H9 (cell line): ENCODE data around the gene PRR15. TPM values are rescaled to one million over a fixed set of nuclear protein-coding genes. Genes with fewer than 3 reads are reported as not detected.

Experiments
- DNase-seq: peaks from one replicate; pipeline ENCODE4 v3.0.0-alpha.2; 2017
- H2AFZ ChIP-seq: one replicate; pipeline ENCODE4 v1.6.1; 2013; ENCODE audit warnings: mild to moderate bottlenecking, low read length, control low read depth, moderate library complexity
- H2AK5ac ChIP-seq: 2 replicates; pipeline ENCODE4 v1.6.1; 2013; ENCODE audit warnings: low read length, control low read depth, mixed read lengths; ENCODE audit not compliant: insufficient read length
- H2BK120ac ChIP-seq: one replicate; pipeline ENCODE4 v1.6.1; 2013; ENCODE audit warnings: low read depth, mild to moderate bottlenecking, low read length, control low read depth, inconsistent platforms; ENCODE audit not compliant: poor library complexity, severe bottlenecking
- H2BK12ac ChIP-seq: 2 replicates; pipeline ENCODE4 v1.6.1; 2013; ENCODE audit warnings: low read length, control low read depth, mixed read lengths, low read depth; ENCODE audit not compliant: insufficient read length
- H2BK15ac ChIP-seq: 2 replicates; pipeline ENCODE4 v1.6.1; 2013; ENCODE audit warnings: low read depth, low read length, control low read depth
- H2BK20ac ChIP-seq: one replicate; pipeline ENCODE4 v1.6.1; 2013; ENCODE audit warnings: low read depth, mild to moderate bottlenecking, low read length, control low read depth, inconsistent platforms; ENCODE audit not compliant: poor library complexity, severe bottlenecking
- H2BK5ac ChIP-seq: 2 replicates; pipeline ENCODE4 v1.6.1; 2013; ENCODE audit warnings: low read length, control low read depth, mixed read lengths; ENCODE audit not compliant: insufficient read length
- H3K14ac ChIP-seq: 2 replicates; pipeline ENCODE4 v1.6.1; 2013; ENCODE audit warnings: low read length, control low read depth; ENCODE audit not compliant: insufficient read depth
- H3K18ac ChIP-seq: 2 replicates; pipeline ENCODE4 v1.6.1; 2013; ENCODE audit warnings: low read depth, mild to moderate bottlenecking, mixed read lengths, low read length, control low read depth; ENCODE audit not compliant: insufficient read length
- H3K23ac ChIP-seq: 2 replicates; pipeline ENCODE4 v1.6.1; 2013; ENCODE audit warnings: low read length, control low read depth, mixed read lengths, low read depth; ENCODE audit not compliant: insufficient read length
- H3K23me2 ChIP-seq: 2 replicates; pipeline ENCODE4 v1.6.1; 2013; ENCODE audit warnings: low read depth, mild to moderate bottlenecking, mixed read lengths, low read length, control low read depth; ENCODE audit not compliant: insufficient read length, poor library complexity, severe bottlenecking
- H3K27ac ChIP-seq: 2 replicates; pipeline ENCODE4 v1.5.1; 2013; ENCODE audit warnings: low read length, control low read depth, mixed read lengths, low read depth; ENCODE audit not compliant: insufficient read length
- H3K27me3 ChIP-seq: 2 replicates; pipeline ENCODE4 v1.6.1; 2013; ENCODE audit warnings: low read length, control low read depth, inconsistent platforms; ENCODE audit not compliant: insufficient read depth
- H3K4ac ChIP-seq: 2 replicates; pipeline ENCODE4 v1.6.1; 2013; ENCODE audit warnings: low read depth, mild to moderate bottlenecking, control low read depth, inconsistent platforms, low read length, moderate library complexity
- H3K4me1 ChIP-seq: 2 replicates; pipeline ENCODE4 v1.6.1; 2013; ENCODE audit warnings: low read length, control low read depth, inconsistent platforms; ENCODE audit not compliant: insufficient read depth
- H3K4me2 ChIP-seq: 2 replicates; pipeline ENCODE4 v1.6.1; 2013; ENCODE audit warnings: low read length, control low read depth, mixed read lengths; ENCODE audit not compliant: insufficient read length, insufficient read depth
- H3K56ac ChIP-seq: 2 replicates; pipeline ENCODE4 v1.6.1; 2013; ENCODE audit warnings: low read depth, mild to moderate bottlenecking, mixed read lengths, low read length, control low read depth; ENCODE audit not compliant: insufficient read length
- H3K79me1 ChIP-seq: 2 replicates; pipeline ENCODE4 v1.6.1; 2013; ENCODE audit warnings: low read depth, mild to moderate bottlenecking, moderate library complexity, low read length, control low read depth, inconsistent platforms; ENCODE audit not compliant: insufficient read depth, poor library complexity, severe bottlenecking
- H3K79me2 ChIP-seq: 2 replicates; pipeline ENCODE4 v1.6.1; 2013; ENCODE audit warnings: low read length, control low read depth, inconsistent platforms; ENCODE audit not compliant: insufficient read depth
- H3K9ac ChIP-seq: 2 replicates; pipeline ENCODE4 v1.6.1; 2013; ENCODE audit warnings: low read length, control low read depth, mixed read lengths; ENCODE audit not compliant: insufficient read length; ENCODE audit errors: extremely low read depth
- H3K9me3 ChIP-seq: one replicate; pipeline ENCODE4 v1.6.1; 2013; ENCODE audit warnings: low read depth, low read length, inconsistent platforms; ENCODE audit not compliant: control insufficient read depth
- H3T11ph ChIP-seq: one replicate; pipeline ENCODE4 v1.6.1; 2013; ENCODE audit warnings: mild to moderate bottlenecking, low read length, control low read depth, inconsistent platforms
- H4K20me1 ChIP-seq: one replicate; pipeline ENCODE4 v1.6.1; 2013; ENCODE audit not compliant: control insufficient read depth, insufficient read length, insufficient read depth
- H4K5ac ChIP-seq: 2 replicates; pipeline ENCODE4 v1.6.1; 2013; ENCODE audit warnings: low read depth, mild to moderate bottlenecking, mixed read lengths, low read length, control low read depth; ENCODE audit not compliant: insufficient read length
- H4K8ac ChIP-seq: replicated peaks from 2 replicates; pipeline ENCODE4 v1.6.1; 2013; ENCODE audit warnings: low read length, control low read depth, mixed read lengths, low read depth; ENCODE audit not compliant: insufficient read length
- H4K91ac ChIP-seq: 2 replicates; pipeline ENCODE4 v1.6.1; 2013; ENCODE audit warnings: low read depth, mild to moderate bottlenecking, moderate library complexity, mixed read lengths, low read length, control low read depth; ENCODE audit not compliant: insufficient read length
- H3K27ac Mint-ChIP-seq, 3 experiments: 2 replicates in 2 of 3; 3 replicates in 1 of 3; pipeline ENCODE4 v1.8.0; 2020 to 2021; ENCODE audit warnings: mixed read lengths in 3 of 3, mild to moderate bottlenecking in 1 of 3, moderate library complexity in 1 of 3
- H3K27me3 Mint-ChIP-seq: 2 replicates; pipeline ENCODE4 v1.8.0; 2021; ENCODE audit warnings: low read depth, mild to moderate bottlenecking, moderate library complexity, mixed read lengths
- H3K36me3 Mint-ChIP-seq, 3 experiments: 2 replicates in 2 of 3; 3 replicates in 1 of 3; pipeline ENCODE4 v1.8.0; 2020 to 2021; ENCODE audit warnings: low read depth in 3 of 3, mixed read lengths in 3 of 3; ENCODE audit not compliant: insufficient read depth in 1 of 3
- H3K4me1 Mint-ChIP-seq, 2 experiments: 2 replicates each; pipeline ENCODE4 v1.8.0; 2020; ENCODE audit warnings: mixed read lengths in 2 of 2
- H3K4me3 Mint-ChIP-seq, 2 experiments: 2 replicates in 1 of 2; 3 replicates in 1 of 2; pipeline ENCODE4 v1.8.0; 2020 to 2021; ENCODE audit warnings: mild to moderate bottlenecking in 2 of 2, mixed read lengths in 2 of 2, moderate library complexity in 1 of 2
- H3K9me3 Mint-ChIP-seq, 2 experiments: 2 replicates in 1 of 2; 3 replicates in 1 of 2; pipeline ENCODE4 v1.8.0; 2020; ENCODE audit warnings: mild to moderate bottlenecking in 2 of 2, mixed read lengths in 2 of 2, moderate library complexity in 1 of 2
- total RNA-seq: library from RNA; stranded (reverse); gene quantifications from 2 replicates; pipeline ENCODE4 v1.2.1, GENCODE V29; 2021
- TF ChIP-seq, protein P1 (sequence below): fragments of 200-600 bp; sonication (generic); conservative IDR thresholded peaks from 3 replicates; pipeline ENCODE4 v1.8.0; 2021; ENCODE audit warnings: antibody characterized with exemption, mild to moderate bottlenecking

PRR15 gene
- total RNA-seq, 1 experiment from 2014 or later = 15.1 TPM

DNA sequence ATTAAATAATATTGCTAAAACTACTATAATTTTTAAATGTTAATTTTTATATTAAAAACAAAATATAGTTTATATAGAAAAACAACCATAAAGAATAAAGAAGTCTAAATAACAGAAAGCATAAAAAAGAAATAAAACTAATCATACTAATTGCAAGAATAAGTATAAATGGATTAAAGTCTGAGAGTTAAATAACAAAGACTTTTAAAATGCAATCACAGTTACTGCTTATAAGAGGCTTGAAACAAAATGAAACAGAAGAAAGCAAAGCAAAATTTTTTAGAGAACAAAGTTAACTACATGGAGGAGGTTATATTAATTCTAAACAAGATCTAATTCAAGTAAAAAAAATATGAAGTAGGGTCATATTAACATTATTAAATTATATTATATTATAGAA, 41.1 kb downstream of the PRR15 start:
- Histone ChIP-seq H2BK15ac (no peak overlapping the region), H3K27me3 (no peaks in the 10 kb centered on the region), H3K27ac (no peak overlapping the region), H2BK12ac (no peak overlapping the region), H3K79me2 (no peaks in the 10 kb centered on the region), H4K5ac (no peak overlapping the region), H4K20me1 (no peaks in the 10 kb centered on the region), H3T11ph (no peak overlapping the region), H4K8ac (no peak overlapping the region), H3K4me2 (no peak overlapping the region), H2BK5ac (no peak overlapping the region), H3K14ac (no peak overlapping the region), H3K56ac (no peak overlapping the region), H2BK20ac (no peak overlapping the region), H3K4ac (no peak overlapping the region), H3K79me1 (no peaks in the 10 kb centered on the region), H3K23ac (no peak overlapping the region), H3K18ac (no peak overlapping the region), H4K91ac (no peak overlapping the region), H3K9ac (no peak overlapping the region), H3K23me2 (no peaks in the 10 kb centered on the region), H3K9me3 (no peaks in the 10 kb centered on the region), H2AFZ (no peak overlapping the region), H2BK120ac (no peak overlapping the region), H3K4me1 (peaks cover 7% of the 10 kb centered on the region; the same call in 1 of the 2 replicates), H2AK5ac (no peak overlapping the region)
- H3K9me3 Mint-ChIP-seq = peaks cover 4% of the 10 kb centered on the region in 2 experiments; a peak in 4 of 5 replicates
- no peak overlapping the region for H3K27ac Mint-ChIP-seq
- peaks cover 0 to 5% (median 3%) of the 10 kb centered on the region in 3 experiments; a peak in 4 of 7 replicates for H3K36me3 Mint-ChIP-seq
- no peak for DNase-seq
- TF ChIP-seq, protein P1, sequence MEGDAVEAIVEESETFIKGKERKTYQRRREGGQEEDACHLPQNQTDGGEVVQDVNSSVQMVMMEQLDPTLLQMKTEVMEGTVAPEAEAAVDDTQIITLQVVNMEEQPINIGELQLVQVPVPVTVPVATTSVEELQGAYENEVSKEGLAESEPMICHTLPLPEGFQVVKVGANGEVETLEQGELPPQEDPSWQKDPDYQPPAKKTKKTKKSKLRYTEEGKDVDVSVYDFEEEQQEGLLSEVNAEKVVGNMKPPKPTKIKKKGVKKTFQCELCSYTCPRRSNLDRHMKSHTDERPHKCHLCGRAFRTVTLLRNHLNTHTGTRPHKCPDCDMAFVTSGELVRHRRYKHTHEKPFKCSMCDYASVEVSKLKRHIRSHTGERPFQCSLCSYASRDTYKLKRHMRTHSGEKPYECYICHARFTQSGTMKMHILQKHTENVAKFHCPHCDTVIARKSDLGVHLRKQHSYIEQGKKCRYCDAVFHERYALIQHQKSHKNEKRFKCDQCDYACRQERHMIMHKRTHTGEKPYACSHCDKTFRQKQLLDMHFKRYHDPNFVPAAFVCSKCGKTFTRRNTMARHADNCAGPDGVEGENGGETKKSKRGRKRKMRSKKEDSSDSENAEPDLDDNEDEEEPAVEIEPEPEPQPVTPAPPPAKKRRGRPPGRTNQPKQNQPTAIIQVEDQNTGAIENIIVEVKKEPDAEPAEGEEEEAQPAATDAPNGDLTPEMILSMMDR = no peak
- no peak overlapping the region for H3K4me3 Mint-ChIP-seq
- no peaks in the 10 kb centered on the region for H3K27me3 Mint-ChIP-seq
- H3K4me1 Mint-ChIP-seq = peaks cover 29 to 35% of the 10 kb centered on the region in 2 experiments
